H1 (cell line): ENCODE measurements around the gene FADS6. TPM values are rescaled to one million over a fixed set of nuclear protein-coding genes. Genes with fewer than 3 reads are reported as not detected.

Experiments
- CTCF ChIA-PET: fragments of 300-600 bp; sonication (Branson Sonifier 250); formaldehyde crosslinking; loops from one replicate; lab custom pipeline; 2021; ENCODE audit not compliant: partially characterized antibody; lab: Charles Lee
- POLR2A ChIA-PET: fragments of 300-600 bp; sonication (Branson Sonifier 250); formaldehyde crosslinking; loops from one replicate; lab custom pipeline; 2021; ENCODE audit warnings: inconsistent platforms; ENCODE audit not compliant: partially characterized antibody; lab: Charles Lee
- DNase-seq, 2 experiments: peaks; one replicate each; pipeline versions ENCODE4 v3.0.0 to v3.0.0-alpha.2; 2010 to 2022; ENCODE audit warnings: low spot score in 2 of 2, low read depth in 1 of 2, mixed read lengths in 1 of 2
- FAIRE-seq: peaks from 2 replicates; lab custom pipeline; 2011; peaks lifted over from hg19 to GRCh38; lab: Jason Lieb, UNC
- H2AFZ ChIP-seq: 2 replicates; pipeline ENCODE4 v1.8.1; 2012; ENCODE audit warnings: low read length, inconsistent platforms
- H2AK5ac ChIP-seq: 2 replicates; pipeline ENCODE4 v1.6.1; 2013; ENCODE audit warnings: low read depth, low read length
- H2BK120ac ChIP-seq: replicated peaks from 2 replicates; pipeline ENCODE3; 2013; ENCODE audit warnings: low read depth, low read length, inconsistent platforms
- H2BK12ac ChIP-seq: 2 replicates; pipeline ENCODE4 v1.6.1; 2013; ENCODE audit warnings: low read depth, low read length
- H2BK15ac ChIP-seq: 2 replicates; pipeline ENCODE4 v1.6.1; 2013; ENCODE audit warnings: low read length
- H2BK20ac ChIP-seq: 2 replicates; pipeline ENCODE4 v1.6.1; 2013; ENCODE audit warnings: low read length
- H2BK5ac ChIP-seq: 2 replicates; pipeline ENCODE4 v1.6.1; 2013; ENCODE audit warnings: low read depth, low read length
- H3K14ac ChIP-seq: 2 replicates; pipeline ENCODE4 v1.6.1; 2013; ENCODE audit warnings: inconsistent platforms; ENCODE audit not compliant: insufficient read length
- H3K18ac ChIP-seq: 2 replicates; pipeline ENCODE4 v1.6.1; 2013; ENCODE audit warnings: low read length; ENCODE audit errors: extremely low read depth
- H3K23ac ChIP-seq: 2 replicates; pipeline ENCODE4 v1.6.1; 2013; ENCODE audit warnings: inconsistent platforms; ENCODE audit not compliant: insufficient read length
- H3K23me2 ChIP-seq: 2 replicates; pipeline ENCODE4 v1.6.1; 2013; ENCODE audit warnings: low read depth, low read length
- H3K27ac ChIP-seq: 2 replicates; pipeline ENCODE4 v1.6.1; 2011; ENCODE audit warnings: low read depth, low read length, inconsistent platforms
- H3K27me3 ChIP-seq, 4 experiments: replicated peaks in 1 of 4; 1 replicate in 1 of 4; 2 replicates in 3 of 4; pipeline versions ENCODE4 v1.6.1 to v1.8.1; 2011 to 2013; ENCODE audit warnings: low read length in 3 of 4, mild to moderate bottlenecking in 3 of 4, inconsistent platforms in 2 of 4, mixed read lengths in 2 of 4, moderate library complexity in 1 of 4; ENCODE audit not compliant: control insufficient read depth in 3 of 4, insufficient read depth in 3 of 4; ENCODE audit errors: extremely low read depth in 1 of 4
- H3K36me3 ChIP-seq, 4 experiments: 2 replicates each; pipeline versions ENCODE4 v1.6.1 to v1.8.1; 2011 to 2013; ENCODE audit warnings: mild to moderate bottlenecking in 4 of 4, low read length in 3 of 4, moderate library complexity in 2 of 4, control low read depth in 1 of 4, inconsistent platforms in 1 of 4; ENCODE audit not compliant: insufficient read depth in 4 of 4, control insufficient read depth in 2 of 4
- H3K4ac ChIP-seq: replicated peaks from 2 replicates; pipeline ENCODE3; 2013; ENCODE audit warnings: low read length, low read depth, mixed read lengths, inconsistent platforms; ENCODE audit not compliant: insufficient read length
- H3K4me1 ChIP-seq, 4 experiments: replicated peaks in 1 of 4; 1 replicate in 1 of 4; 2 replicates in 3 of 4; pipeline versions ENCODE4 v1.6.1 to v1.8.1; 2011 to 2013; ENCODE audit warnings: low read length in 3 of 4, inconsistent platforms in 2 of 4, mixed read lengths in 1 of 4; ENCODE audit not compliant: insufficient read depth in 4 of 4, control insufficient read depth in 3 of 4
- H3K4me2 ChIP-seq, 2 experiments: 2 replicates each; pipeline versions ENCODE4 v1.6.1 to v1.8.1; 2011 to 2013; ENCODE audit warnings: low read depth in 2 of 2, low read length in 2 of 2, control low read depth in 1 of 2, inconsistent platforms in 1 of 2, mild to moderate bottlenecking in 1 of 2; ENCODE audit not compliant: insufficient read depth in 1 of 2
- H3K4me3 ChIP-seq, 4 experiments: fragments of 200-600, 300-600 bp in 1 of 4; sonication (generic), shearing (Covaris generic), sonication (Bioruptor Twin) in 1 of 4; 2 replicates each; pipeline versions ENCODE4 v1.5.1 to v1.8.1; 2011 to 2016; ENCODE audit warnings: low read length in 4 of 4, low read depth in 3 of 4, control low read depth in 2 of 4, inconsistent platforms in 2 of 4, mild to moderate bottlenecking in 2 of 4, mixed read lengths in 1 of 4, moderate library complexity in 1 of 4; ENCODE audit not compliant: insufficient read depth in 2 of 4; ENCODE audit errors: extremely low read depth in 1 of 4
- H3K56ac ChIP-seq: replicated peaks from 2 replicates; pipeline ENCODE3; 2013; ENCODE audit warnings: low read depth, mild to moderate bottlenecking, mixed read lengths, low read length, inconsistent platforms; ENCODE audit not compliant: insufficient read length
- H3K79me1 ChIP-seq: 2 replicates; pipeline ENCODE4 v1.6.1; 2013; ENCODE audit warnings: low read depth, low read length, control low read depth
- H3K79me2 ChIP-seq, 2 experiments: 2 replicates each; pipeline versions ENCODE4 v1.6.1 to v1.8.1; 2012 to 2013; ENCODE audit warnings: low read length in 2 of 2, mild to moderate bottlenecking in 2 of 2, inconsistent platforms in 1 of 2; ENCODE audit not compliant: insufficient read depth in 2 of 2, control insufficient read depth in 1 of 2
- H3K9ac ChIP-seq, 4 experiments: replicated peaks in 1 of 4; 1 replicate in 1 of 4; 2 replicates in 3 of 4; pipeline versions ENCODE4 v1.6.1 to v1.8.1; 2011 to 2013; ENCODE audit warnings: low read depth in 3 of 4, low read length in 3 of 4, control low read depth in 2 of 4, mild to moderate bottlenecking in 2 of 4, moderate library complexity in 2 of 4, inconsistent platforms in 1 of 4; ENCODE audit errors: extremely low read depth in 1 of 4
- H3K9me3 ChIP-seq, 2 experiments: 2 replicates each; pipeline versions ENCODE4 v1.6.1 to v1.8.1; 2012 to 2013; ENCODE audit warnings: mild to moderate bottlenecking in 2 of 2, moderate library complexity in 2 of 2, control low read depth in 1 of 2, inconsistent platforms in 1 of 2, low read depth in 1 of 2, low read length in 1 of 2, mixed read lengths in 1 of 2; ENCODE audit not compliant: insufficient read depth in 2 of 2
- H4K20me1 ChIP-seq, 2 experiments: replicated peaks in 1 of 2; 2 replicates each; pipeline versions ENCODE3 to v1.8.1; 2011 to 2013; ENCODE audit warnings: inconsistent platforms in 2 of 2, low read length in 2 of 2, mild to moderate bottlenecking in 1 of 2; ENCODE audit not compliant: insufficient read depth in 2 of 2, control insufficient read depth in 1 of 2
- H4K5ac ChIP-seq: 2 replicates; pipeline ENCODE4 v1.6.1; 2013; ENCODE audit warnings: low read length, low read depth, mixed read lengths, inconsistent platforms; ENCODE audit not compliant: insufficient read length
- H4K8ac ChIP-seq: 2 replicates; pipeline ENCODE4 v1.8.0; 2013; ENCODE audit warnings: mild to moderate bottlenecking, moderate library complexity, low read length, inconsistent platforms; ENCODE audit not compliant: insufficient read depth; ENCODE audit errors: extremely low read depth
- H4K91ac ChIP-seq: replicated peaks from 2 replicates; pipeline ENCODE3; 2013; ENCODE audit warnings: low read length, mixed read lengths, inconsistent platforms; ENCODE audit not compliant: insufficient read length
- EP300 ChIP-seq, 2 experiments: IDR thresholded peaks; 1 replicate in 1 of 2; 2 replicates in 1 of 2; pipeline ENCODE4 v1.6.1; 2011 to 2012; ENCODE audit warnings: low read depth in 2 of 2, low read length in 2 of 2, mild to moderate bottlenecking in 2 of 2, borderline replicate concordance in 1 of 2, inconsistent platforms in 1 of 2, moderate library complexity in 1 of 2
- JUN ChIP-seq: IDR thresholded peaks from 2 replicates; pipeline ENCODE4 v1.6.1; 2011; ENCODE audit warnings: low read depth, mild to moderate bottlenecking, improper control_type of control experiment, low read length
- KDM4A ChIP-seq: IDR thresholded peaks from one replicate; pipeline ENCODE4 v1.7.1; 2012; ENCODE audit warnings: low read depth, mild to moderate bottlenecking, moderate library complexity, low read length, inconsistent platforms; ENCODE audit not compliant: severe bottlenecking
- KDM5A ChIP-seq: fragments of 200-600 bp; IDR thresholded peaks from 2 replicates; pipeline ENCODE4 v1.7.1; 2012; ENCODE audit warnings: mild to moderate bottlenecking, low read length, inconsistent platforms, mixed read lengths
- RAD21 ChIP-seq, 2 experiments: IDR thresholded peaks in 1 of 2; conservative IDR thresholded peaks in 1 of 2; 2 replicates each; pipeline ENCODE4 v1.6.1; 2011; ENCODE audit warnings: low read depth in 2 of 2, low read length in 2 of 2, improper control_type of control experiment in 1 of 2, inconsistent platforms in 1 of 2, mild to moderate bottlenecking in 1 of 2, moderate library complexity in 1 of 2
- RBBP5 ChIP-seq: IDR thresholded peaks from 2 replicates; pipeline ENCODE4 v1.7.1; 2012; ENCODE audit warnings: low read depth, mild to moderate bottlenecking, inconsistent platforms, low read length, moderate library complexity, borderline replicate concordance
- WGBS, 2 experiments: shearing (Covaris generic) in 1 of 2; methylation state at CpG; one replicate each; pipeline versions ENCODE4 v1.1.6 to v1.1.7; 2013 to 2015; ENCODE audit warnings: low lambda C conversion rate in 2 of 2, mixed read lengths in 2 of 2, inconsistent platforms in 1 of 2, low coverage in 1 of 2, missing lambda C conversion rate in 1 of 2; ENCODE audit not compliant: insufficient replicate concordance in 2 of 2, insufficient coverage in 1 of 2, insufficient read length in 1 of 2; ENCODE audit errors: extremely low coverage in 1 of 2, missing lambda C conversion rate in 1 of 2; 5-methylcytosine and 5-hydroxymethylcytosine counted together
- polyA plus RNA-seq, 7 experiments: library from polyadenylated mRNA; depleted of rRNA in 3 of 7; stranded (reverse) in 5 of 7; unstranded in 2 of 7; fragments of >200 nt in 5 of 7; fragments of 200-250 nt in 2 of 7; gene quantifications; 1 replicate in 5 of 7; 2 replicates in 1 of 7; 4 replicates in 1 of 7; pipeline versions ENCODE4 v1.2.1 to v1.2.3, GENCODE V29; 2011 to 2013; ENCODE audit warnings: missing spikeins in 2 of 7, mixed read lengths in 2 of 7
- total RNA-seq: library from RNA; stranded (reverse); fragmentation: NEBNext Ultra II Directional; extraction: Animal tissue kit (Norgen Biotek cat#: 25700); gene quantifications from 2 replicates; pipeline ENCODE4 v1.2.1, GENCODE V29; 2021
- TF ChIP-seq, protein P1 (sequence below): IDR thresholded peaks from 2 replicates; pipeline ENCODE4 v1.6.1; 2012; ENCODE audit warnings: inconsistent platforms
- TF ChIP-seq, protein P2 (sequence below): IDR thresholded peaks from 2 replicates; pipeline ENCODE4 v1.6.1; 2011; ENCODE audit warnings: low read length, improper control_type of control experiment

Gene FADS6
- total and polyA plus RNA-seq, 2 of the 8 experiments (the other 6 are each of a cell fraction or from before 2014, with no cell fraction given) = 0.56 to 2.5 TPM

DNA sequence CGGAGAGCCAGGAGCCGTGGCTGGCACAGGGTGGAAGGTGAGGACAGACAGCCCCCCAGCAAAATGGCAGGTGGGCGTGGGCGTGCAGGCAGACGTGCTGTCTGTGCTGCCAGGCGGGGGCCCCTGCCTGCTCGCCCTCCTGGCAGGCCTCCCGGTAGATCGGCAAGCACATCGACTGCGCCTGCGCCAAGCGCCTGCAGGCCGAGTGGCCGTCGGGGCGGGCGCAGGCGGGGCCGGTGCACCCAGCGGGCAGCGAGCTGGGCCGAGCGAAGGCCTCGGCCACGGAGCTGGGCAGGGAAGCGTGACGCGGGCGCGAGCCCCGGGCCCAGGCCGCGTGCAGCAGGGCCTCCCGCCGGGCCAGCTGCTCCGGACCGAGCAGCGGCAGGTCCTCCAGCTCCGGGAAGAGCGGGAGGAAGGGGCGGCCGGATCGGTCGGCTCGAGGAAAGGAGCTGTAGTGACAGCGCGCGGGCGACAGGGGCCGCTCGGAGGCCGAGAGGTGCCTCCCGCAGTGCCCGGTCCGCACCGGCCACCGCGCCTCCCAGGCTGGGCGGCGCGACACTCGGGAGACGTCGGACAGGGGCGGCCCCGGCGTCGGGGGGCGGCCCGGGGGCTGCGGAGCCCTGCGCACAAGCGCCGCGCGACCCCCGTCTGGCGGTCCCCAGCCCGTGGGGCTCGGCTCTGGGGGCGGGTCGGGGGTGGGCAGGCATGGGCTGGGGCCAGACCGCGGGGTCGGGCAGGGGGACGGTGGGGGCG lies 50.7 kb downstream of the FADS6 start:
- DNase-seq = peak in 1 of 2 experiments; percentile 88
- peaks cover 11 to 15% of the 10 kb centered on the region in 2 experiments for H4K20me1 ChIP-seq
- no peak overlapping the region for H3K56ac ChIP-seq
- peak overlapping the region; percentile 23 to 68; a peak in 3 of 4 replicates for H3K4me2 ChIP-seq
- POLR2A ChIA-PET = interaction anchor here (0.9 to 4.2 kb wide), 2 partner anchors 9 to 30 kb away, joined by 3 to 23 read pairs; partner anchors contain the start of gene FDXR
- H4K91ac ChIP-seq = peak overlapping the region; percentile 73
- H3K23ac ChIP-seq = no peak overlapping the region
- H3K4me1 ChIP-seq = peaks cover 0 to 29% (median 14%) of the 10 kb centered on the region in 4 experiments; a peak in 6 of 7 replicates
- H2BK120ac ChIP-seq = no peak overlapping the region
- H2BK15ac ChIP-seq = no peak overlapping the region
- peak overlapping the region; percentile 35 to 57 (median 43); a peak in 7 of 8 replicates for H3K4me3 ChIP-seq
- peaks cover 3% of the 10 kb centered on the region; the same call in 1 of the 2 replicates for H3K23me2 ChIP-seq
- H2BK5ac ChIP-seq = no peak overlapping the region
- H2AFZ ChIP-seq = no peak overlapping the region
- CTCF ChIA-PET = interaction anchor here (0.8 to 99.6 kb wide), 15 partner anchors 1 to 226 kb away, joined by 3 to 2981 read pairs (median 4); partner anchors contain the start of genes FDXR, GRIN2C, NAT9 and OTOP2
- no peak overlapping the region for H3K27ac ChIP-seq
- H3K27me3 ChIP-seq = peaks cover 16 to 54% (median 43%) of the 10 kb centered on the region in 4 experiments
- no peaks in the 10 kb centered on the region for H3K9me3 ChIP-seq
- H3K9ac ChIP-seq = no peak overlapping the region
- H3K79me1 ChIP-seq = no peaks in the 10 kb centered on the region
- 3% methylated on average over 18 of the region's 88 CpGs; no CpG with 5 or more reads in 1 of the 2 experiments for WGBS, 2 experiments
- H2BK12ac ChIP-seq = no peak overlapping the region
- H3K18ac ChIP-seq = no peak overlapping the region; the same call in 1 of the 2 replicates
- no peak overlapping the region for H3K14ac ChIP-seq
- no peaks in the 10 kb centered on the region for H3K36me3 ChIP-seq
- no peak for FAIRE-seq
- H3K4ac ChIP-seq = no peak overlapping the region
- no peak overlapping the region for H2BK20ac ChIP-seq
- H2AK5ac ChIP-seq = no peak overlapping the region
- no peaks in the 10 kb centered on the region for H3K79me2 ChIP-seq
- H4K8ac ChIP-seq = peak overlapping the region; percentile 75; the same call in 1 of the 2 replicates
- H4K5ac ChIP-seq = no peak overlapping the region
- TF ChIP-seq RAD21 (IDR thresholded peaks at IDR 0.05 in 1 of 2, conservative IDR thresholded peaks at IDR 0.05 in 1 of 2; ENCODE audit: low read depth in 2 of 2, low read length in 2 of 2) (peak; percentile 45 to 65), JUN (no peak), KDM5A (no peak), EP300 (IDR thresholded peaks at IDR 0.05; ENCODE audit: borderline replicate concordance in 1 of 2, low read depth in 2 of 2, low read length in 2 of 2) (no peak), RBBP5 (peak; percentile 62; the same call in 1 of the 2 replicates), KDM4A (peak; percentile 81)
- TF ChIP-seq, protein P1, sequence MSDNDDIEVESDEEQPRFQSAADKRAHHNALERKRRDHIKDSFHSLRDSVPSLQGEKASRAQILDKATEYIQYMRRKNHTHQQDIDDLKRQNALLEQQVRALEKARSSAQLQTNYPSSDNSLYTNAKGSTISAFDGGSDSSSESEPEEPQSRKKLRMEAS = 0 out of 2 replicates have a peak, but pooled peaks have one; percentile 23
- TF ChIP-seq, protein P2, sequence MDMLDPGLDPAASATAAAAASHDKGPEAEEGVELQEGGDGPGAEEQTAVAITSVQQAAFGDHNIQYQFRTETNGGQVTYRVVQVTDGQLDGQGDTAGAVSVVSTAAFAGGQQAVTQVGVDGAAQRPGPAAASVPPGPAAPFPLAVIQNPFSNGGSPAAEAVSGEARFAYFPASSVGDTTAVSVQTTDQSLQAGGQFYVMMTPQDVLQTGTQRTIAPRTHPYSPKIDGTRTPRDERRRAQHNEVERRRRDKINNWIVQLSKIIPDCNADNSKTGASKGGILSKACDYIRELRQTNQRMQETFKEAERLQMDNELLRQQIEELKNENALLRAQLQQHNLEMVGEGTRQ = no peak
